ENCODE measurements around the gene MBTPS1.
"Not testable (repeated sequence)": the region's sequence is repeated elsewhere in the genome, so short reads cannot be mapped to it uniquely, and the experiment has no call there.

MBTPS1 gene

GRCh38 chr16:84117494-84117843 is 727 bp upstream of the MBTPS1 start:
- H4K20me1 ChIP-seq (ENCODE audit: low read depth, low read length) = no peaks in the 10 kb centered on the region
- H3K79me2 ChIP-seq (ENCODE audit: insufficient read depth, low read length) = peaks cover 40% of the 10 kb centered on the region
- no peaks in the 10 kb centered on the region for H3K9me3 ChIP-seq (ENCODE audit: insufficient read depth, low read length)
- no peaks in the 10 kb centered on the region for H3K9me2 ChIP-seq (replicated peaks; ENCODE audit: insufficient read depth, low read length)
- H3K4me2 ChIP-seq (ENCODE audit: low read depth, low read length, poor library complexity, severe bottlenecking) = peak overlapping the region; percentile 63
- no peaks in the 10 kb centered on the region for H3F3A ChIP-seq (ENCODE audit: insufficient read depth)
- H3K36me3 ChIP-seq (ENCODE audit: low read length) = no peaks in the 10 kb centered on the region
- peak overlapping the region; percentile 57 for H3K27ac ChIP-seq (ENCODE audit: low read depth, low read length)
- TF ChIP-seq EZH2phosphoT487 (conservative IDR thresholded peaks at IDR 0.05; ENCODE audit: low read length) = no peak
- peak overlapping the region; percentile 99 for H3K4me3 ChIP-seq (ENCODE audit: insufficient read depth, low read length, poor library complexity, severe bottlenecking)
- H3K9ac ChIP-seq (ENCODE audit: low read length) = peak overlapping the region; percentile 88
- peak overlapping the region; percentile 77 for H2AFZ ChIP-seq (ENCODE audit: low read depth, low read length, severe bottlenecking)
- no peaks in the 10 kb centered on the region for H3K27me3 ChIP-seq (ENCODE audit: low read length)

DNA sequence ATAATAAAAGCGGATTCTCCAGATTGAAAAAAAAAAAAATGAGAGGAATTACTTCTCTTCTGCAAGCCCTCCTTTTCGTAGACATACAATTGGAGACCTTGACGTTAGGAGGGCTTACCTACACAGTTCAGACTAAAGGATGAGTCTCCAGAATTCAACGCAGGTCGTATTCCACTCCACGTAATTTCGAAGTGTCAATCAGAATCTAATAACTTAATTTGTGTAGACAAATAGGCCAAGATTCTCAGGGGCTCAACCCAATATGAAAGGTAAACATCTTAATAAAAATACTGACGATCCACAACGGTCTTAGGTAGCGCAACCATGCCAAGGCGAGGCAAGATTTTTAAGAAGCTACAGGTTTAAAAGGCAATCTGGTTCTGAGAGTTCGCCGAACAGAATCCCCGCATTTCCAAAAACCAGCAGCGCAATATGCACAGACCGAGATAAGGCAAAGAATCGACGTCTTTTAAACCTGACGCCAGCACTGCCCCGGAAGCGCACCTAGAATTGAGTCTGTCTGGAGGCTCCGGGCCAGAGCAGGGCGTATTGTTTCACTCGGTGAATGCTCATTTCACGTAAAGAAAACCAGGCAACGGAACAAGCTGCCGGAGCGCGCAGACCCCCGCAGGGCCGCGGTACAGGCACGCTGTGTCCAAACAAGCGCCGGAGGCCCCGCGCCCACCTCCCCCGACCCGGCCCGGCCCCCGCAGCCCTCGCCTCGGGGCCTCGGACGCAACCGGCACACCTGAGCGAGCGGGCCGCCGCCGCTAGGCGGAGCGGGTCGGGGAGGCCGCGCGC is 623 bp downstream of the MBTPS1 start:
- Histone ChIP-seq H3K79me2 (ENCODE audit: insufficient read depth, low read length) (peaks cover 54% of the 10 kb centered on the region), H3K9me2 (replicated peaks; ENCODE audit: insufficient read depth, low read length) (no peaks in the 10 kb centered on the region), H3K27ac (ENCODE audit: low read depth, low read length) (peak overlapping the region; percentile 68), H3K9ac (ENCODE audit: low read length) (peak overlapping the region; percentile 88), H3K36me3 (ENCODE audit: low read length) (no peaks in the 10 kb centered on the region), H3K4me2 (ENCODE audit: low read depth, low read length, poor library complexity, severe bottlenecking) (peak overlapping the region; percentile 96), H3K4me3 (ENCODE audit: insufficient read depth, low read length, poor library complexity, severe bottlenecking) (peak overlapping the region; percentile 99), H3K27me3 (ENCODE audit: low read length) (no peaks in the 10 kb centered on the region), H4K20me1 (ENCODE audit: low read depth, low read length) (no peaks in the 10 kb centered on the region), H3K9me3 (ENCODE audit: insufficient read depth, low read length) (no peaks in the 10 kb centered on the region), H3F3A (ENCODE audit: insufficient read depth) (no peaks in the 10 kb centered on the region), H2AFZ (ENCODE audit: low read depth, low read length, severe bottlenecking) (peak overlapping the region; percentile 60)
- TF ChIP-seq, protein P1, sequence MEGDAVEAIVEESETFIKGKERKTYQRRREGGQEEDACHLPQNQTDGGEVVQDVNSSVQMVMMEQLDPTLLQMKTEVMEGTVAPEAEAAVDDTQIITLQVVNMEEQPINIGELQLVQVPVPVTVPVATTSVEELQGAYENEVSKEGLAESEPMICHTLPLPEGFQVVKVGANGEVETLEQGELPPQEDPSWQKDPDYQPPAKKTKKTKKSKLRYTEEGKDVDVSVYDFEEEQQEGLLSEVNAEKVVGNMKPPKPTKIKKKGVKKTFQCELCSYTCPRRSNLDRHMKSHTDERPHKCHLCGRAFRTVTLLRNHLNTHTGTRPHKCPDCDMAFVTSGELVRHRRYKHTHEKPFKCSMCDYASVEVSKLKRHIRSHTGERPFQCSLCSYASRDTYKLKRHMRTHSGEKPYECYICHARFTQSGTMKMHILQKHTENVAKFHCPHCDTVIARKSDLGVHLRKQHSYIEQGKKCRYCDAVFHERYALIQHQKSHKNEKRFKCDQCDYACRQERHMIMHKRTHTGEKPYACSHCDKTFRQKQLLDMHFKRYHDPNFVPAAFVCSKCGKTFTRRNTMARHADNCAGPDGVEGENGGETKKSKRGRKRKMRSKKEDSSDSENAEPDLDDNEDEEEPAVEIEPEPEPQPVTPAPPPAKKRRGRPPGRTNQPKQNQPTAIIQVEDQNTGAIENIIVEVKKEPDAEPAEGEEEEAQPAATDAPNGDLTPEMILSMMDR (IDR thresholded peaks at IDR 0.05; ENCODE audit: insufficient read depth, low read length, poor library complexity, severe bottlenecking) = no peak
- TF ChIP-seq EZH2phosphoT487 (conservative IDR thresholded peaks at IDR 0.05; ENCODE audit: low read length) = no peak

DNA sequence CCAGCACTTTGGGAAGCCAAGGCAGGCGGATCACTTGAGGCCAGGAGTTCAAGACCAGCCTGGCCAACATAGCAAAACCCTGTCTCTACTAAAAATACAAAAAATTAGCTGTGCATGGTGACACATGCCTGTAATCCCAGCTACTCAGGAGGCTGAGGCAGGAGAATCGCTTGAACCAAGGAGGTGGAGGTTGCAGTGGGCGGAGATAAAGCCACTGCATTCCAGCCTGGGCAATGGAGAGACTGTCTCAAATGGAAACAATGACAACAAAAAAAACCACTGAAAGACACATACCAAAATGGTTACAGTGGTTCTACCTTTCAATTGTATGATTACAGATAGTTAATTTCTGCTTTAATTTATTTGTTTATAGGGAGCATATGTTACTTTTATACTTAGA is 4.8 kb downstream of the MBTPS1 start:
- not testable (repeated sequence) for H3K27ac ChIP-seq (ENCODE audit: low read depth, low read length); H3K36me3 ChIP-seq (ENCODE audit: low read length); H4K20me1 ChIP-seq (ENCODE audit: low read depth, low read length); H3K4me2 ChIP-seq (ENCODE audit: low read depth, low read length, poor library complexity, severe bottlenecking); H3K27me3 ChIP-seq (ENCODE audit: low read length); H3K4me3 ChIP-seq (ENCODE audit: insufficient read depth, low read length, poor library complexity, severe bottlenecking); H2AFZ ChIP-seq (ENCODE audit: low read depth, low read length, severe bottlenecking); H3F3A ChIP-seq (ENCODE audit: insufficient read depth); H3K9ac ChIP-seq (ENCODE audit: low read length); H3K9me2 ChIP-seq (replicated peaks; ENCODE audit: insufficient read depth, low read length); H3K9me3 ChIP-seq (ENCODE audit: insufficient read depth, low read length)
- peaks cover 96% of the 10 kb centered on the region for H3K79me2 ChIP-seq (ENCODE audit: insufficient read depth, low read length)

GRCh38 chr16:84111525-84111924 is 5.2 kb downstream of the MBTPS1 start:
- Histone ChIP-seq H3K9ac (ENCODE audit: low read length) (no peak overlapping the region), H4K20me1 (ENCODE audit: low read depth, low read length) (no peaks in the 10 kb centered on the region; the same call in 1 of the 2 replicates), H3K27ac (ENCODE audit: low read depth, low read length) (no peak overlapping the region), H3K79me2 (ENCODE audit: insufficient read depth, low read length) (peaks cover 100% of the 10 kb centered on the region), H2AFZ (ENCODE audit: low read depth, low read length, severe bottlenecking) (no peak overlapping the region), H3K4me2 (ENCODE audit: low read depth, low read length, poor library complexity, severe bottlenecking) (no peak overlapping the region), H3K36me3 (ENCODE audit: low read length) (no peaks in the 10 kb centered on the region), H3K4me3 (ENCODE audit: insufficient read depth, low read length, poor library complexity, severe bottlenecking) (no peak overlapping the region), H3K9me2 (replicated peaks; ENCODE audit: insufficient read depth, low read length) (no peaks in the 10 kb centered on the region), H3K27me3 (ENCODE audit: low read length) (no peaks in the 10 kb centered on the region), H3K9me3 (ENCODE audit: insufficient read depth, low read length) (no peaks in the 10 kb centered on the region), H3F3A (ENCODE audit: insufficient read depth) (no peaks in the 10 kb centered on the region)
- no peak for TF ChIP-seq EZH2phosphoT487 (conservative IDR thresholded peaks at IDR 0.05; ENCODE audit: low read length)
- TF ChIP-seq, protein P1 (IDR thresholded peaks at IDR 0.05; ENCODE audit: insufficient read depth, low read length, poor library complexity, severe bottlenecking) = no peak
